Measurements from ENCODE around the gene FHOD3.

Gene FHOD3

DNA sequence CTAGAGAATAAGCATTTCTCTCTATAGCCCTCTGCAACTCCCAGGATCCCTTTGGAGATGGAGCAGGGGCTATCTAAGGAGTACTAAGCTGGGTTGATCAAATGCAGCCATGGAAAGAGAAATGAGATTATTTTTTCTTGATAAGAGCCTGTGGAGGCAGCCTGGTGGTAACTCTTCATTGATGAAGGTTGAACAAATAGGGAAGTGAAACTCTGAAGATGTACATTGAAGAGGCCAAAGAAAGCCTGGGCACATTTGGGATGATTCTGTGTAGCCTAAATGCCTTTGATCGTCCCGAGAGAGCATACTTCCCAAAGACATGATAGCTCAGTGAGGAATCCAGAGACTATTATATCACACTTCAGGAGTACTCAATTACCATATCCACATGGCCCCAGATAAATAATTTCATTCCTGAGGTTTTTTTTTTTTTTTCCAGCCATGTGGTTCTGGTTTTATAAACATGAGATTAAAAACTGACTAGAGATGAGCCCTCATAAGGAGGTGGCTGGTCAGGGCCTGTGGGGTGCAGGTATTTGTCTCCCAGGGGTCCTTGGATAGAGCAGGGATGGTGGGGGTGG is 338.8 kb downstream of the FHOD3 start:
- H4K20me1 ChIP-seq (ENCODE audit: insufficient read depth, low read length, poor library complexity, severe bottlenecking), result no peaks in the 10 kb centered on the region
- no peak overlapping the region for H2AFZ ChIP-seq (ENCODE audit: low read length)
- no peaks in the 10 kb centered on the region for H3K9me2 ChIP-seq (replicated peaks; ENCODE audit: low read depth, low read length)
- no peak overlapping the region for H3K4me2 ChIP-seq (ENCODE audit: low read depth, low read length, poor library complexity, severe bottlenecking)
- no peaks in the 10 kb centered on the region for H3K27me3 ChIP-seq (ENCODE audit: insufficient read depth, low read length, poor library complexity, severe bottlenecking)
- TF ChIP-seq EZH2phosphoT487 (IDR thresholded peaks at IDR 0.05; ENCODE audit: borderline replicate concordance), result no peak
- TF ChIP-seq, protein P1, sequence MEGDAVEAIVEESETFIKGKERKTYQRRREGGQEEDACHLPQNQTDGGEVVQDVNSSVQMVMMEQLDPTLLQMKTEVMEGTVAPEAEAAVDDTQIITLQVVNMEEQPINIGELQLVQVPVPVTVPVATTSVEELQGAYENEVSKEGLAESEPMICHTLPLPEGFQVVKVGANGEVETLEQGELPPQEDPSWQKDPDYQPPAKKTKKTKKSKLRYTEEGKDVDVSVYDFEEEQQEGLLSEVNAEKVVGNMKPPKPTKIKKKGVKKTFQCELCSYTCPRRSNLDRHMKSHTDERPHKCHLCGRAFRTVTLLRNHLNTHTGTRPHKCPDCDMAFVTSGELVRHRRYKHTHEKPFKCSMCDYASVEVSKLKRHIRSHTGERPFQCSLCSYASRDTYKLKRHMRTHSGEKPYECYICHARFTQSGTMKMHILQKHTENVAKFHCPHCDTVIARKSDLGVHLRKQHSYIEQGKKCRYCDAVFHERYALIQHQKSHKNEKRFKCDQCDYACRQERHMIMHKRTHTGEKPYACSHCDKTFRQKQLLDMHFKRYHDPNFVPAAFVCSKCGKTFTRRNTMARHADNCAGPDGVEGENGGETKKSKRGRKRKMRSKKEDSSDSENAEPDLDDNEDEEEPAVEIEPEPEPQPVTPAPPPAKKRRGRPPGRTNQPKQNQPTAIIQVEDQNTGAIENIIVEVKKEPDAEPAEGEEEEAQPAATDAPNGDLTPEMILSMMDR (conservative IDR thresholded peaks at IDR 0.05; ENCODE audit: low read length), result no peak
- no peaks in the 10 kb centered on the region for H3K79me2 ChIP-seq (ENCODE audit: insufficient read depth, low read length)
- no peaks in the 10 kb centered on the region for H3K4me1 ChIP-seq (ENCODE audit: insufficient read depth, low read length, poor library complexity, severe bottlenecking)
- no peak overlapping the region for H3K9ac ChIP-seq (ENCODE audit: low read depth, low read length, poor library complexity, severe bottlenecking)
- H3K4me3 ChIP-seq (ENCODE audit: low read length, poor library complexity, severe bottlenecking), result no peak overlapping the region
- H3K9me3 ChIP-seq (ENCODE audit: insufficient read depth, low read depth, low read length), result no peaks in the 10 kb centered on the region
- H3F3A ChIP-seq (ENCODE audit: low read depth), result no peaks in the 10 kb centered on the region
- no peaks in the 10 kb centered on the region for H3K36me3 ChIP-seq (ENCODE audit: insufficient read depth, low read length)

DNA sequence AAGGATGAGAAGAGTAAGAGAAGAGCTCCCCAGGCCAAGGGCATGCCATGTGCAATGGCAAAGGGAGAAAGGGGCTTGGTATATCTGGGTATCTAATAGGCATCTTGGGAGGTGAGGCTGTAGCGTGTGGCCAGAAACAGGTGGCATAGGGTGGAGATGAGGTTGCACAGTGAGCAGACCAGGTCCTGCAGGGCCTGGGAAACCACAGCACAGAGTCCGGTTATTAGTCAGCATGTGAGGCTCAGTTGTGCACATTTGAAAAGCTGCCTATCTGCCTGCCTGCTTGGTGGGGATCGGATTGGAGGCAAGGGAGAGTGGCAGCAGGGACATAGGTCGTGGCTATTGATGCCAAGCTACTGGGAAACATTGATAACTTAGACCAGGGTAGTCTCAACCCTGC is 340.7 kb downstream of the FHOD3 start:
- Histone ChIP-seq H3K4me2 (ENCODE audit: low read depth, low read length, poor library complexity, severe bottlenecking) (no peak overlapping the region), H3K9me2 (replicated peaks; ENCODE audit: low read depth, low read length) (no peaks in the 10 kb centered on the region), H3K27me3 (ENCODE audit: insufficient read depth, low read length, poor library complexity, severe bottlenecking) (no peaks in the 10 kb centered on the region), H3K36me3 (ENCODE audit: insufficient read depth, low read length) (no peaks in the 10 kb centered on the region), H4K20me1 (ENCODE audit: insufficient read depth, low read length, poor library complexity, severe bottlenecking) (no peaks in the 10 kb centered on the region), H3K79me2 (ENCODE audit: insufficient read depth, low read length) (no peaks in the 10 kb centered on the region), H3K9me3 (ENCODE audit: insufficient read depth, low read depth, low read length) (no peaks in the 10 kb centered on the region), H2AFZ (ENCODE audit: low read length) (no peak overlapping the region), H3K4me1 (ENCODE audit: insufficient read depth, low read length, poor library complexity, severe bottlenecking) (no peaks in the 10 kb centered on the region), H3K9ac (ENCODE audit: low read depth, low read length, poor library complexity, severe bottlenecking) (no peak overlapping the region), H3F3A (ENCODE audit: low read depth) (no peaks in the 10 kb centered on the region), H3K4me3 (ENCODE audit: low read length, poor library complexity, severe bottlenecking) (no peak overlapping the region)
- TF ChIP-seq EZH2phosphoT487 (IDR thresholded peaks at IDR 0.05; ENCODE audit: borderline replicate concordance), result no peak
- TF ChIP-seq, protein P1 (conservative IDR thresholded peaks at IDR 0.05; ENCODE audit: low read length), result no peak

- Histone ChIP-seq H3K79me2 (ENCODE audit: insufficient read depth, low read length) (no peaks in the 10 kb centered on the region), H3K9ac (ENCODE audit: low read depth, low read length, poor library complexity, severe bottlenecking) (no peak overlapping the region), H3K4me3 (ENCODE audit: low read length, poor library complexity, severe bottlenecking) (no peak overlapping the region), H3K4me2 (ENCODE audit: low read depth, low read length, poor library complexity, severe bottlenecking) (no peak overlapping the region), H2AFZ (ENCODE audit: low read length) (no peak overlapping the region), H3K36me3 (ENCODE audit: insufficient read depth, low read length) (no peaks in the 10 kb centered on the region), H3K9me3 (ENCODE audit: insufficient read depth, low read depth, low read length) (no peaks in the 10 kb centered on the region), H4K20me1 (ENCODE audit: insufficient read depth, low read length, poor library complexity, severe bottlenecking) (no peaks in the 10 kb centered on the region), H3F3A (ENCODE audit: low read depth) (no peaks in the 10 kb centered on the region), H3K27me3 (ENCODE audit: insufficient read depth, low read length, poor library complexity, severe bottlenecking) (no peaks in the 10 kb centered on the region), H3K4me1 (ENCODE audit: insufficient read depth, low read length, poor library complexity, severe bottlenecking) (no peaks in the 10 kb centered on the region), H3K9me2 (replicated peaks; ENCODE audit: low read depth, low read length) (no peaks in the 10 kb centered on the region)
- TF ChIP-seq, protein P1 (conservative IDR thresholded peaks at IDR 0.05; ENCODE audit: low read length), result no peak
- TF ChIP-seq EZH2phosphoT487 (IDR thresholded peaks at IDR 0.05; ENCODE audit: borderline replicate concordance), result no peak
These were observed 342.8 kb downstream of the FHOD3 start for GRCh38 chr18:36640021-36640952.
